Cardiac muscle cell (in vitro differentiated cells and primary cell): ENCODE data around the gene PAK6. TPM values are rescaled to one million over a fixed set of nuclear protein-coding genes. Genes with fewer than 3 reads are reported as not detected.

Source experiments
- DNase-seq, 2 donors: peaks; one replicate each; pipeline versions ENCODE4 v3.0.0 to v3.0.0-alpha.2; 2010 to 2017; ENCODE audit warnings: low read depth in 1 of 2, low spot score in 1 of 2
- H3K27ac ChIP-seq: fragments of 200-600 bp; sonication (generic); 2 replicates; pipeline ENCODE4 v1.5.1; 2016
- H3K27me3 ChIP-seq: fragments of 200-600 bp; sonication (generic); 2 replicates; pipeline ENCODE4 v1.6.0; 2016; ENCODE audit warnings: control low read depth
- H3K36me3 ChIP-seq: fragments of 200-600 bp; sonication (generic); 2 replicates; pipeline ENCODE4 v1.5.1; 2016; ENCODE audit warnings: control low read depth
- H3K4me1 ChIP-seq: fragments of 200-600 bp; sonication (generic); 2 replicates; pipeline ENCODE4 v1.8.1; 2017; ENCODE audit warnings: low read depth, mild to moderate bottlenecking, mixed run types
- H3K4me3 ChIP-seq: fragments of 200-600 bp; sonication (generic); 2 replicates; pipeline ENCODE4 v1.5.1; 2016; ENCODE audit warnings: mild to moderate bottlenecking
- H3K9me3 ChIP-seq: fragments of 200-600 bp; sonication (generic); 2 replicates; pipeline ENCODE4 v1.5.1; 2017; ENCODE audit warnings: low read depth, mild to moderate bottlenecking, control low read depth
- CTCF ChIP-seq: IDR thresholded peaks from 2 replicates; pipeline ENCODE4 v1.5.1; 2012; ENCODE audit warnings: low read depth, mild to moderate bottlenecking, low read length
- polyA plus RNA-seq: library from polyadenylated mRNA; unstranded; fragments of >200 nt; fragmentation: Nextera tagmentation; extraction: Ambion mirVana; gene quantifications from 2 replicates; pipeline ENCODE4 v1.2.1, GENCODE V29; 2016
- total RNA-seq: library from RNA; depleted of rRNA; stranded (reverse); fragments of >200 nt; gene quantifications from 2 replicates; pipeline ENCODE4 v1.2.3, GENCODE V29; 2016

The PAK6 gene
- total and polyA plus RNA-seq, 2 experiments from 2014 or later: 4.2 to 18.7 TPM

DNA sequence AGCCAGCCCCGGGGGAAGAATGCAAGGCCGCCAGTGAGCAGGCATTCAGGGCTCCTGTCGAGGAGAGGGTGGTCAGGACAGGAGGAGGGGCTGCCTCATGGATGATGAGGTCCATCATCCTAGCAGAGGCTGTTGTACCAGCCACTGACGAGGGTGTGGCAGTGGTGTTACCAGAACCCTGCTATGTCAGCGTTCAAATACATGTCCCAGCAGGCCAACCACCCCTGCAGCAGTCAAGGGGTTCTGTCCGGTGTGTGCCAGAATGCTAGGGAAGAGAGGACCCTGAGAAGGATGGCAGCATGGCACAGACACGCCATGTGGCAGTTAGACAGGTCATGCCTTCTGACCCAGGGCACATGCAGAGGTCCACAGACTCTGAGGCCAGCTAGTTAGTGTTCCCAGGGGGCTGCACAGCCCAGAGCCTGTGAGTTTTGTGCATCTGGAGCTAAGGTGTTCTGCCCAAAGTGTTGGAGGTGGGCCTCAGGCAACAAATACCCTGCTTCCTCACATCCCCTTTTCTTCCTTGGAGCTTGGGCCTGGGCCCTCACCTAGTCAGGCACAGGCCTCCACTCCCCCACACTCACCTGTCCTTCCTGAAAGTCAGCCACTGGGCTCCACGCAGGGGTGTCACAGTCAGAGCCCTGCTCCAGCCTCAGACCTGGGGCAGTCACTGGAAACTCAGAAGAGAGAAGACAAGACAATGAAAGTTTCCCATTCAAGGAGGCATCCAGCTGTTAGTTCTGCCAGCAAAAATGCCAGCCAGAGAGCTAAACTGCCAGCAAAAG lies 7.8 kb downstream of the PAK6 start:
- TF ChIP-seq CTCF: no peak
- Histone ChIP-seq H3K9me3 (no peaks in the 10 kb centered on the region), H3K27me3 (peaks cover 16% of the 10 kb centered on the region), H3K4me1 (peaks cover 6% of the 10 kb centered on the region), H3K27ac (no peak overlapping the region), H3K4me3 (no peak overlapping the region), H3K36me3 (no peaks in the 10 kb centered on the region)
- no peak for DNase-seq

DNA sequence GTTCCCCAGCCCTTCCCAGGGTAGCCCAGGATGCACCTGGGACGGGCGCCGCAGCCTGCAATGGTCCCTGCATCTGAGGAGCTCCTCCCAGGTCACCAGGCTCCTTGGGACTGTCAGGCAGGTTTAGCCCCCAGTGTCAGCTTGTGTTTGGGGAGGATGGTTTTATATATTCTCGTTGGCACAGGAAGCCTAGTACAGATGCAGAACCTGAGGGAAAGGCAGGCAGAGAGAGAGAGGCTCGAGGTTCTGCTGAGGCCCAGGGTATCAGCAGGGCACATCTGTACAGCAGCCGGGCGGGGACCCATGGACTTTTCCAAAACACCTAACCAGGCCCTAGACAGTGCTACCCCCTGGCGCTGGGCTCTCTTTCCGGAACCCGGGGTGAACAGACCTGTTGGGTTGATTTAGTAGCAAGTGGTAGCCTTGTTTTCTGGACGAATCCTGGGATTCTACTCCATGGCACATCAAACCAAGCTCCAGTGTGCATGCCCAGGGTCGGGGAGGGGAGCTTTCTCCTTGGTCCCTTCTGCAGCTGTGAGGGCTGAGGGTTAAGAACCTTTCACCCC lies 8.6 kb downstream of the PAK6 start:
- no peak for DNase-seq
- peaks cover 6% of the 10 kb centered on the region for H3K4me1 ChIP-seq
- H3K27ac ChIP-seq: no peak overlapping the region
- peaks cover 24% of the 10 kb centered on the region for H3K27me3 ChIP-seq
- no peaks in the 10 kb centered on the region for H3K9me3 ChIP-seq
- no peak for TF ChIP-seq CTCF
- H3K36me3 ChIP-seq: no peaks in the 10 kb centered on the region
- H3K4me3 ChIP-seq: no peak overlapping the region

DNA sequence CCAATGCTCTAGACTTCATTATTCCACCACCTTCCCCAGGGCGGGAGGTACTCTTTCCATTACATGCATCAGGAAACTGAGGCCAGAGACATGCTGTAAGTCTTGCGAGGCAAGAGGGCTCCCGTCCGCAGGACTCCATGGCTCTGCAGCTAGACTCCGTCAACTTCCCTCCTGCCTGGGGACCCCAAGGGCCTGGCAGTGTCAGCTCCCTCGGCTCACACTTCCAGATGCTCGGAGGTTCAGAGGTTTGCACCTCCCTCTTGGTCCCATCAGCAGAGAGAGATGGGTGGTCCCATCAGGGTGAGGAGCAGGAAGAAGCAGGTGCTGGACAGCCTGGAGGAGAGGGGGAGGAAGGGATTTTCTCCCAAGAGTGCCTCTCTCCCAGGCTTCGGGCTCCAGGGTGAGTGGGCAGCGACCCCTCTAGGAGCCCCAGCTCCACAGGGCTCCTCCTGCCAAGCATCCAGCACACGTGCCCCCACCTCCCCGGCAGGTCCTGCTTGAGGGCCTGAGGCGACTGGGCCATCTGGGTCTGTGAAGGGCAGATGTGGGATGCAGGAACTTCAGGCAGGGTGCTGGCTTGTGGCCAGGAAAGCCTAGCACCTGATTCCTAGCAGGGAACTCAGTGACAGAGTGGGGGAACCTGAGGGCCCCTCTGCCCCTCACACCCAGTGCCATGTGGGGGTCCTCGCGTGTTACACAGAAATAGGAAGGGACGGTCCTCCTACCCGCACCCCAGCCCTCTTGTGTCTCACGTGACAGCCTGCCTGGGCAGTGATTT lies 9.3 kb downstream of the PAK6 start:
- no peaks in the 10 kb centered on the region for H3K9me3 ChIP-seq
- TF ChIP-seq CTCF: no peak
- H3K27me3 ChIP-seq: peaks cover 32% of the 10 kb centered on the region
- H3K4me3 ChIP-seq: no peak overlapping the region
- no peak overlapping the region for H3K27ac ChIP-seq
- H3K4me1 ChIP-seq: peaks cover 6% of the 10 kb centered on the region
- DNase-seq: no peak
- H3K36me3 ChIP-seq: no peaks in the 10 kb centered on the region

DNA sequence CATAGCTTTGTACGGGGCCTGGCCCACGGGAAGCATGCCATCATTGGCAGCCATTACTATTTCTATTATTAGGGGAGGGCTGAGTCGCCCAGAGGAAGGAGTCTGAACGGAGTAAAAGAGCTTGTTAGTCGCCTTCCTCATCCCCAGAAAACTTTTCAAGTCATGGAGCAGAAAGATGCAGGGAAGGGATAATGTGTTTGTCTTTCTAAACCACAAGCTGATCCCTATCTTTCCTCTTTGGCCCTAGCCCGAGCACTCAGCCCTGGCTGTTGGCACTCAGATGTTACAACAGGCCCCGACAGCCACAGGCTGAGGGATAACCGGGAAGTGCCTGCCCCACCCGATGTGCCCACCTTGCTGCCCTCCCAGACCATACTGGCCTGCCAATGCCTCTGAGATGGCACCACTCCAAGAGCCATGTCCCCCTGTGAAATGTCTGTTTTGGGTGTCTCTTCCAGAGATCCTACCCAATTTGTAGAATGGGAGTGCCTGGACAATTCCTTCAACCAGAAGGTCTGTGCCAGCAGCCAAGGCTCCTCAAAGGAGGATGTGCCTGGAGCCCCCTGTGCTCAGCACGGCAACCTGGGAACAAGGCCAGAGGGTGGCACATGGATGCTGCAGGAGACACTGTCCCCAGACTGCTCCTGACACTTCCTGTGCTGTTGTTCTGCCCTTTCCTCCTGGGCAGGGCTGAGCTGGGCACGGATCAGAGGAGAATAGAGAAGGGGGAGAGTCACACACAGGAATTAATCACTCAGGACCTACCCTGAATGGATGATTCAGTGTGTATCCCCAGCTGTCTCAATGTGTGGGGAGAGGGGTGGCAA lies 10.8 kb downstream of the PAK6 start:
- peaks cover 46% of the 10 kb centered on the region for H3K27me3 ChIP-seq
- H3K9me3 ChIP-seq: no peaks in the 10 kb centered on the region
- no peak overlapping the region for H3K27ac ChIP-seq
- H3K4me1 ChIP-seq: peaks cover 6% of the 10 kb centered on the region
- DNase-seq: peak in 1 of 2 donors; percentile 26
- no peaks in the 10 kb centered on the region for H3K36me3 ChIP-seq
- H3K4me3 ChIP-seq: no peak overlapping the region
- TF ChIP-seq CTCF: no peak

GRCh38 chr15:40250304-40250656 lies 11.4 kb downstream of the PAK6 start:
- DNase-seq: no peak
- H3K27ac ChIP-seq: no peak overlapping the region
- no peaks in the 10 kb centered on the region for H3K36me3 ChIP-seq
- H3K27me3 ChIP-seq: peaks cover 47% of the 10 kb centered on the region
- TF ChIP-seq CTCF: no peak
- H3K4me3 ChIP-seq: no peak overlapping the region
- no peaks in the 10 kb centered on the region for H3K9me3 ChIP-seq
- peaks cover under 1% of the 10 kb centered on the region for H3K4me1 ChIP-seq
